Measurements from ENCODE around the gene CFAP20DC. TPM values are rescaled to one million over a fixed set of nuclear protein-coding genes. Genes with fewer than 3 reads are reported as not detected.
"Not testable (repeated sequence)": the region's sequence is repeated elsewhere in the genome, so short reads cannot be mapped to it uniquely, and the experiment has no call there.

CFAP20DC gene
- total RNA-seq, 1 donor from 2014 or later = 2.0 TPM

DNA sequence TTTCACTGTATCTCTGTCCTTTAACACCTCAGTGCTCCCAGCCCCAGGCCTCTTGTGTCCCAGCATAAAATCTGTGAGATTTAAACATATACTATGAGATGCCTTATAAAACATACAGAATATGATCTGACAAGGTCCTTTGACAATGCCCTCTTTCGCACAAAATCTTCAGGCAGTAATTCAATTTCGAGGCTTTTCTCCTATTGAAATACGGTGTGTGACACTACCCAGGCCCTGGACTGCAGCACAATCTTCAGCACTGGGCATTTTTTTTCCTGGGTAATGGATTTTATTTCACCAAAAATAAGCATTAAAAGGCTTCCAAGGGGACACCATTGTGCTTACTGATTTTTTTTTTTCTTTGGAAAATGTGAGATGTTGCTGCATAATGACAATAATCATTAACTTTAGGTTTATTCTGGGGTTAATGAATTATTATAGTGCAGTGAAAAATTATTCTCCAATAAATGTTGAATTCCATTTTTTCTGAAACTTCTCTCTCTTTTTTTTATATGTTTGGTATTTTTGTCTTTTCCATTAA lies 342.4 kb downstream of the CFAP20DC start:
- FAIRE-seq (no peak), DNase-seq (ENCODE audit: low spot score in 2 of 2) (no peak)

DNA sequence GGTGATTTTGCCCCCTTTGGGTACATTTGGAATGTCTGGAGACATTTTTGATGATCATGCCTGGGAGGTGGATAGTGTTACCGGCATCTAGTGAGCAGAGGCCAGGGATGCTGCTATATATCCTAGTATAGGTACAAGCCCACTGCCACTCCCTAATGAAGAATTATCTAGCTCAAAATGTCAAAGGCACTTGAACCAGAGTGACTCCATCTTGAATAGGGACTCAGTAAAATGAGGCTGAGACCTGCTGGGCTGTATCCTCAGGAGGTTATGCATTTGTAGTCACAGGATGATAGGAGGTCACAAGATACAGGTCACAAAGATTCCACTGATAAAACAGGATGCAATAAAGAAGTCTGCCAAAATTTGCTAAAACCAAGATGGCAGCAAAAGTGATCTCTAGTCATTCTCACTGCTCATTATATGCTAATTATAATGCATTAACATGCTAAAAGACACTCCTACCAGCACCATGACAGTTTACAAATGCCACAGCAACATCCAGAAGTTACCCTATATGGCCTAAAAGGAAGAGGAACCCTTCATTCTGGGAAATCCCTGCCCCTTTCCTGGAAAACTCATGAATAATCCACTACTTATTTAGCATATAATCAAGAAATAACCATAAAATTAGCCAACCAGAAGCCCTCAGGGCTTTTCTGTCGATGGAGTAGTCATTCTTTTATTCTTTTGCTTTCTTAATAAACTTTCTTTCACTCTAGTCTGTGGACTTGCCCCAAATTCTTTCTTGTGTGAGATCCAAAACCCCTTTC lies 343.2 kb downstream of the CFAP20DC start:
- FAIRE-seq (no peak), DNase-seq (ENCODE audit: low spot score in 2 of 2) (no peak)

DNA sequence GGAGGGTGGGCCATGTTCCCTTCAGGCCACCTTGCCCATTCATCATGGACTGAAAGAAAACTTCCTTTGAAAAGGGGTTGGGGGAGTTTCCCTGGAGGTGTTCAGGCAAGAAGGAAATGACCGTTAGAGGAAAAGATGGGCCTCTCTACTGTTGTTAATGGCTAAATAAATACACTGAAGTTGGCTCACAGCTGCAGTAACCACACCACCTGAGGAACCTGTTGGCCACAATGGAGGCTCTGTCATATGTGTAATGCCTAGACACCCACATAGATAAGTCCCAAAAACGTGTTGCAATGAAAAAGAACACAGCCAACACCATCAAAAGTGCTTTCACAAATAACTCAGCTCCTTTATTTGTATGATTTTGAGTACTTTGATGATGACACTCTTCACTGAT lies 345.1 kb downstream of the CFAP20DC start:
- FAIRE-seq (no peak), DNase-seq (ENCODE audit: low spot score in 2 of 2) (no peak)

GRCh38 chr3:58704304-58704703 lies 345.5 kb downstream of the CFAP20DC start:
- DNase-seq (ENCODE audit: low spot score in 2 of 2); FAIRE-seq: not testable (repeated sequence)

- DNase-seq (ENCODE audit: low spot score in 2 of 2) (no peak), FAIRE-seq (no peak)
Observed at GRCh38 chr3:58698246-58698645, 351.6 kb downstream of the CFAP20DC start.

DNA sequence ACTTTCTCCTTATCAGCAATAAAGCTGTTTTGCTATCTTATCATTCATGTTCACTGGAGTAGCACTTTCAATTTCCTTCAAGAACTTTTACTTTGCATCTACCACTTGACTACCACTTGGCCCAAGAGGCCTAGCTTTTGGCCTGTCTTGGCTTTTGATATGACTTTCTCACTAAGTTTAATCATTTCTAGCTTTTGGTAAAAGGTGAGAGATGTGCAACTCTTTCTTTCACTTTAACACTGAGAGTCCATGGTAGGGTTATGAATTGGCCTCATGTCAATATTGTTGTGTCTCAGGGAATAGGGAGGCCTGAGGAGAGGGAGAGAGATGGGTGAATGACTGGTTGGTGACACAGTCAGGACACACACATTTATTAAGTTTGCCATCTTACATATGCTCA lies 352.3 kb downstream of the CFAP20DC start:
- no peak for DNase-seq (ENCODE audit: low spot score in 2 of 2)
- FAIRE-seq = no peak

GRCh38 chr3:58696813-58697212 lies 353.0 kb downstream of the CFAP20DC start:
- FAIRE-seq; DNase-seq (ENCODE audit: low spot score in 2 of 2): not testable (repeated sequence)

DNA sequence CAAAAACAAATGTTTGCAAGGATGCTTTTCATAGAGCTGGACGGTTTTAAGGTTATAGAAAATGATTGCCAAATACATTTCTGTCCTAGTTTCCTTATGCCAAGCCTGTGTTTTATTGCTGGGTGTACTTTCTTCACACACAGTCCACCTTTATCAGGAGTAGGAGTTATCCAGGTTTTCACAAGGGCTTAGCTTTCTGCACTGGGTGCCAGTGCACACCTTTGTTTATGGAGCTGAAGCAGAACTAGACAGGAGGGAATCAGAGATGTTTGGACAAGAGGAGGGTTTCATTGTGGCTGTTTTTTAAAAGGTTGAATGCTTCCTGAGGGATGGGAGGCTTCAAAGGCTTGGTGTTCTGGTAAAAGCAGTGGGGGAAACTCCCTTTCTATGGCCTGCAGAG lies 353.7 kb downstream of the CFAP20DC start:
- FAIRE-seq (no peak), DNase-seq (ENCODE audit: low spot score in 2 of 2) (no peak)

DNA sequence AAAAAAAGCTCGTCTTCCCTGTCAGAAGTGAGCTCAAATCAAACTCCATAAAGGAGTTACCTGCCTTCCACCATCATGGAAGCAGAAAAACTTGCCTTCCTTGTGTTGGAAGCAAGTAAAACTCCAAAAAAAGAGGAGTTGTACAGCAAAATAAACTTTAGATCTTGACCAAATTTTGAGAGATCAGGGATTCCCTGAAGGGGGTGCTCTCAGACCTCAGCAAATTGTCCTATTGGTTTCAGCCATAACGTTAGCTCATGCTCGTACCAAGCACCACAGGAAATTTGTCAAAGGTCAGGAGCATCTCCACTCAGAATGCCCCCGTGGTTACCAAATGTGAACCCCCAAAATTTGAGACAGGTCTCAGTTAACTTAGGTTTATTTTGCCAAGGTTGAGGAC lies 354.5 kb downstream of the CFAP20DC start:
- not testable (repeated sequence) for DNase-seq (ENCODE audit: low spot score in 2 of 2); FAIRE-seq

DNA sequence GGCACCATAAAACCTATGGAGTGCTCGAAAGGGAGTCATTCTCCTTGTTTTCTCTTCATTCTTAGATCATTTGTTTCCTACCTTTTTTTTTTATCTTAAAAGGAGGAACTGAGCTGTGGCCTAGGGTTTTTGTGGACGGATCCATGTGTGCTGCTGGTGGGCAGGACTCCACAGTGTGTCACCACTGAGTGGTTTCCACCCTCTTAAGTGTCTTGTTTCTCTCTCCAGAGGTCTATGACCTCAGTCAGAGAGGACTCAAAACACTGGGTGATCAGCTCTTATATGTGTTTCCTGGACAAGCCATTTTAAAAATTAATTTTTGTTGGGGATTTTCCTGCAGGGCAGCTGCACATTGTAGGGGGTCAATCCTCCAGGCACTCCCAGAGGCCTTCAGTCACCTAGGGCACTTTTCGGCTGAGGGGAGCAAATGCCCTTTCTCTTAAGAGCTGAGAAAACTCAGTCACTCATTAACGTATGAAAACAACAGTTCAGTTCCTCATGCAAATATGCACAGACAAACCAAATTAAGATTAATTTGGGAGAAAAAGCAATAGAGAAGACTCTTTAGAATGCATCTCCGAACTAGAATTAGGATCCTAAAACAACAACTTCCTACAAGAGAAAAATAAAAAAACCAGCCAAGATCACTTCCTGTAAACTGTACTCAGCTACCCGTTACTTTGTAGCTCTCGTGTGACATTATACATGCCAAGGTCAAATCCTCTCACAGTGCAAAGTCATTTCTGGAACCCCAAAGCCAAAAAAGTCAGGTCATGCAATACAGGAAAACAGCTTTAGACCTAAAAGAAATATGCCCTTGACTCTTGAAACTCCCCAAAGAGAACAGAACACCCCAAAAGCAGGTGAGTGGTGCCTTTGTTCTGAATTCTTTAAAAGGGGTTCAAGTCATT lies 355.6 kb downstream of the CFAP20DC start:
- FAIRE-seq (no peak), DNase-seq (ENCODE audit: low spot score in 2 of 2) (no peak)

DNA sequence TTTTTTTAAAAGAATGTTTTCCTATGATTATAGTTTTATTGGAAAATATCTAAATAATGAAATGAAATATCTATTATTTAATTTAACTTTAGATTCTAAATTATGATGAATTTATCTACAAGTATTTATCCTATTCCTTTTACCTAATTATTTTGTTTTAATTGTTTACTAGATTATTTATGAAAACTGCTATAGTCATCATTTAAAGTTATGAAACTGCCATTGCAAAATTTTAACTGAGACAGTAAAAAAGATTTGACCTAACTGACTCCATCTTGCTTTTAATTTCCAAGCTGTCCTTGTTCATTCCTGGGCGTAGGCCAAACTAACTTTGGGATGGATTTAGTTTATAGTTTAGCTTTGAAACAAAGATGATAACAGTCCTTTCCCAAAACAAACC lies 357.3 kb downstream of the CFAP20DC start:
- DNase-seq (ENCODE audit: low spot score in 2 of 2) = no peak
- peak; percentile 93 for FAIRE-seq

Measured in frontal cortex (tissue), 4 donors.